Ovary (tissue), 9 donors: ENCODE data around the gene FAM234A. TPM values are rescaled to one million over a fixed set of nuclear protein-coding genes. Genes with fewer than 3 reads are reported as not detected.

Experiments
- DNase-seq, 5 donors: peaks; one replicate each; pipeline ENCODE4 v3.0.0-alpha.2; 2019 to 2020
- H3K27ac ChIP-seq, 2 donors: fragments of 200-600 bp; one replicate each; pipeline versions ENCODE4 v1.5.1 to v1.8.0; 2019 to 2022
- H3K27me3 ChIP-seq: fragments of 200-600 bp; one replicate; pipeline ENCODE4 v1.8.0; 2022
- H3K36me3 ChIP-seq: fragments of 200-600 bp; sonication (generic); one replicate; pipeline ENCODE4 v1.5.1; 2019
- H3K4me1 ChIP-seq: one replicate; pipeline ENCODE4 v1.8.1; 2013; ENCODE audit warnings: mild to moderate bottlenecking, moderate library complexity; ENCODE audit not compliant: insufficient read depth
- H3K4me3 ChIP-seq: fragments of 200-600 bp; sonication (generic); one replicate; pipeline ENCODE4 v1.5.1; 2017
- H3K9me3 ChIP-seq, 2 donors: fragments of 200-600 bp in 1 of 2; sonication (generic) in 1 of 2; one replicate each; pipeline versions ENCODE4 v1.5.1 to v1.8.1; 2013 to 2019; ENCODE audit warnings: mild to moderate bottlenecking in 1 of 2, moderate library complexity in 1 of 2
- CTCF ChIP-seq, 3 donors: fragments of 450-650 bp in 2 of 3; fragments of 200-600 bp in 1 of 3; IDR thresholded peaks; one replicate each; pipeline versions ENCODE4 v1.5.1 to v1.8.0; 2016 to 2022; ENCODE audit warnings: antibody characterized with exemption in 3 of 3, mild to moderate bottlenecking in 1 of 3
- EP300 ChIP-seq: sonication (generic); formaldehyde crosslinking; IDR thresholded peaks from one replicate; pipeline ENCODE4 v1.6.1; 2017; ENCODE audit warnings: antibody characterized with exemption
- POLR2A ChIP-seq: fragments of 450-650 bp; IDR thresholded peaks from one replicate; pipeline ENCODE4 v1.6.1; 2017; ENCODE audit warnings: antibody characterized with exemption, mild to moderate bottlenecking, moderate library complexity
- WGBS, 3 donors: extraction: QIAGEN DNeasy Blood & Tissue Kit in 1 of 3; methylation state at CpG; one replicate each; pipeline versions ENCODE4 v1.1.5 to v1.1.7; 2013 to 2017; 5-methylcytosine and 5-hydroxymethylcytosine counted together
- intact Hi-C, 4 donors: fragments of 100-400 bp; cut with DNase I; formaldehyde crosslinking; loops; one replicate each; pipeline versions ENCODE4 v1.11.0 to v1.15.1; 2022 to 2023
- polyA plus RNA-seq, 2 donors: library from polyadenylated mRNA; stranded (reverse); fragments of 200-250 nt in 1 of 2; fragments of 350-450 nt in 1 of 2; fragmentation: Illumina TruSeq in 1 of 2; extraction: RNeasy Lipid Tissue Mini Kit (QIAGEN cat#74804) in 1 of 2; gene quantifications; one replicate each; pipeline ENCODE4 v1.2.3, GENCODE V29; 2013 to 2014
- total RNA-seq, 7 donors: library from RNA; depleted of rRNA in 2 of 7; stranded (reverse); fragments of >200 nt in 2 of 7; fragmentation: NEBNext Ultra II Directional in 3 of 7; extraction: Animal tissue kit (Norgen Biotek cat#: 25700) in 3 of 7; gene quantifications; one replicate each; pipeline versions ENCODE4 v1.1.0 to v1.2.4, GENCODE V29; 2016 to 2023
- donor health status: DM: no; HTN: no; CAD: no; lungs with moderate emphysema.
- donor health status: DM: no; HTN: no; CAD: no.
- donor health status: Bipolar disorder and iron deficiency.
- donor health status: DM: yes; HTN: yes; CAD: no.
- donor health status: DM: no; HTN: no; CAD: no.
- donor health status: DM: yes; HTN: yes; CAD: no.

The FAM234A gene
- total and polyA plus RNA-seq, 9 donors: 20.4 to 61.9 (median 49.2) TPM

- DNase-seq: no peak
- no peaks in the 10 kb centered on the region for H3K36me3 ChIP-seq
- no peak overlapping the region for H3K27ac ChIP-seq
- H3K9me3 ChIP-seq: no peaks in the 10 kb centered on the region
- intact Hi-C loops: no loop called here
- 93 to 97% (median 96%) methylated on average over 12 of the region's 12 CpGs for WGBS, 3 donors
- TF ChIP-seq EP300 (no peak), POLR2A (no peak), CTCF (IDR thresholded peaks at IDR 0.05) (no peak)
- H3K4me1 ChIP-seq: no peaks in the 10 kb centered on the region
- H3K27me3 ChIP-seq: no peaks in the 10 kb centered on the region
- H3K4me3 ChIP-seq: no peak overlapping the region
These were observed 12.4 kb downstream of the FAM234A start for GRCh38 chr16:247027-247426.

DNA sequence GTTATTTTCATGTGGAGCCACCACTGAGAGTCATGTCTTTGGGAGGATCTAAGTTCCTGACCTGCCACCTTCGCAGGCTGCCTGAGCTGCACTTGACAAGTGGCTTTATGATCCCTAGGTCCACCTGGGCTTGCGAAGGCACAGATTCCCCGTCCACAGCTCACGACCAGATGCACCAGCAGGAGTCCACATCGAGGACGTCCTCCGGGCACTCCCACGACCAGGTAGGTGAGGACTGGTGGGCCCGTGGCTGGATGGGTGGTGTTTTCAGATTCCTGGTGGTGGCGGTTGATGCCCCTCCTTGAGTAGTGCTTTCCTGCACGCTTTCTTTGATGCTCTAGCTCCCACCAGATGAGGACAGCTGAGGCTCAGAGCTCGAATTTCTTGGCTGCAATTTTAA lies 14.8 kb downstream of the FAM234A start:
- Histone ChIP-seq H3K27ac (no peak overlapping the region), H3K4me3 (no peak overlapping the region), H3K27me3 (no peaks in the 10 kb centered on the region), H3K9me3 (no peaks in the 10 kb centered on the region), H3K36me3 (no peaks in the 10 kb centered on the region), H3K4me1 (no peaks in the 10 kb centered on the region)
- no peak for DNase-seq
- 86 to 90% (median 87%) methylated on average over 12 of the region's 12 CpGs for WGBS, 3 donors
- intact Hi-C loops: no loop called here
- TF ChIP-seq POLR2A: no peak
- TF ChIP-seq EP300: no peak
- TF ChIP-seq CTCF (IDR thresholded peaks at IDR 0.05): no peak

GRCh38 chr16:252366-253337 lies 18.0 kb downstream of the FAM234A start:
- Histone ChIP-seq H3K27ac (no peak overlapping the region), H3K9me3 (no peaks in the 10 kb centered on the region), H3K4me3 (no peak overlapping the region), H3K4me1 (no peaks in the 10 kb centered on the region), H3K27me3 (no peaks in the 10 kb centered on the region), H3K36me3 (no peaks in the 10 kb centered on the region)
- intact Hi-C loops: no loop called here
- DNase-seq: no peak
- 79 to 81% (median 80%) methylated on average over 30 of the region's 30 CpGs for WGBS, 3 donors
- TF ChIP-seq CTCF (IDR thresholded peaks at IDR 0.05) (no peak), EP300 (no peak), POLR2A (no peak)

- WGBS, 3 donors: 93 to 95% (median 94%) methylated on average over 6 of the region's 6 CpGs
- H3K36me3 ChIP-seq: no peaks in the 10 kb centered on the region
- no peak for DNase-seq
- TF ChIP-seq CTCF (IDR thresholded peaks at IDR 0.05) (no peak), POLR2A (no peak), EP300 (no peak)
- no peak overlapping the region for H3K27ac ChIP-seq
- intact Hi-C loops: no loop called here
- no peak overlapping the region for H3K4me3 ChIP-seq
- no peaks in the 10 kb centered on the region for H3K27me3 ChIP-seq
- no peaks in the 10 kb centered on the region for H3K4me1 ChIP-seq
- no peaks in the 10 kb centered on the region for H3K9me3 ChIP-seq
These were observed 19.2 kb downstream of the FAM234A start for GRCh38 chr16:253833-254232.
